CD14-positive monocyte (primary cell): ENCODE results near the gene KAZN. TPM values are rescaled to one million over a fixed set of nuclear protein-coding genes. Genes with fewer than 3 reads are reported as not detected.

Experiments
- DNase-seq, 3 donors: peaks; one replicate each; pipeline ENCODE4 v3.0.0-alpha.2; 2011 to 2022
- H2AFZ ChIP-seq: 2 replicates; pipeline ENCODE4 v1.6.0; 2012; ENCODE audit warnings: mild to moderate bottlenecking, low read depth, low read length, inconsistent platforms; ENCODE audit not compliant: insufficient read depth, poor library complexity, severe bottlenecking
- H3K27ac ChIP-seq, 2 donors: 1 replicate in 1 of 2; 2 replicates in 1 of 2; pipeline ENCODE4 v1.5.1; 2012 to 2013; ENCODE audit warnings: low read length in 2 of 2, control low read depth in 1 of 2, inconsistent platforms in 1 of 2, low read depth in 1 of 2, mild to moderate bottlenecking in 1 of 2
- H3K27me3 ChIP-seq, 2 donors: one replicate each; pipeline versions ENCODE4 v1.6.0 to v1.6.1; 2011 to 2013; ENCODE audit warnings: low read length in 2 of 2; ENCODE audit not compliant: control insufficient read depth in 2 of 2, insufficient read depth in 2 of 2
- H3K36me3 ChIP-seq, 2 donors: replicated peaks in 1 of 2; 1 replicate in 1 of 2; 2 replicates in 1 of 2; pipeline versions ENCODE4 v1.5.1 to v1.6.1; 2012 to 2013; ENCODE audit warnings: low read length in 2 of 2, control low read depth in 1 of 2, inconsistent platforms in 1 of 2, mild to moderate bottlenecking in 1 of 2; ENCODE audit not compliant: insufficient read depth in 2 of 2, control insufficient read depth in 1 of 2
- H3K4me1 ChIP-seq, 2 donors: 1 replicate in 1 of 2; 2 replicates in 1 of 2; pipeline versions ENCODE4 v1.5.1 to v1.6.1; 2012 to 2013; ENCODE audit warnings: low read length in 2 of 2, control low read depth in 1 of 2, inconsistent platforms in 1 of 2, mild to moderate bottlenecking in 1 of 2, moderate library complexity in 1 of 2; ENCODE audit not compliant: insufficient read depth in 2 of 2, control insufficient read depth in 1 of 2
- H3K4me2 ChIP-seq: replicated peaks from 2 replicates; pipeline ENCODE3; 2012; ENCODE audit warnings: low read length, moderate library complexity, mild to moderate bottlenecking; ENCODE audit not compliant: poor library complexity, severe bottlenecking; ENCODE audit errors: extremely low read depth
- H3K4me3 ChIP-seq, 3 experiments: fragments of 200-600 bp in 1 of 3; sonication (generic) in 1 of 3; replicated peaks in 1 of 3; 1 replicate in 2 of 3; 2 replicates in 1 of 3; pipeline ENCODE4 v1.5.1; 2011 to 2013; ENCODE audit warnings: low read length in 3 of 3, mild to moderate bottlenecking in 3 of 3, control low read depth in 2 of 3, low read depth in 2 of 3, inconsistent platforms in 1 of 3, moderate library complexity in 1 of 3
- H3K79me2 ChIP-seq: 2 replicates; pipeline ENCODE4 v1.6.0; 2012; ENCODE audit warnings: mild to moderate bottlenecking, control low read depth, inconsistent platforms, low read length, moderate library complexity; ENCODE audit not compliant: insufficient read depth
- H3K9ac ChIP-seq: 2 replicates; pipeline ENCODE4 v1.6.0; 2017; ENCODE audit warnings: low read length, mild to moderate bottlenecking; ENCODE audit not compliant: insufficient read depth, poor library complexity, severe bottlenecking
- H3K9me3 ChIP-seq, 2 donors: replicated peaks in 1 of 2; 1 replicate in 1 of 2; 2 replicates in 1 of 2; pipeline versions ENCODE4 v1.5.1 to v1.6.1; 2012 to 2013; ENCODE audit warnings: low read length in 2 of 2, control low read depth in 1 of 2; ENCODE audit not compliant: control insufficient read depth in 1 of 2, insufficient read depth in 1 of 2
- H4K20me1 ChIP-seq: 2 replicates; pipeline ENCODE4 v1.6.0; 2012; ENCODE audit warnings: mild to moderate bottlenecking, low read length, control low read depth, moderate library complexity; ENCODE audit not compliant: insufficient read depth
- H3K27ac Mint-ChIP-seq, 7 donors: one replicate each; pipeline ENCODE4 v1.8.0; 2020; ENCODE audit warnings: mild to moderate bottlenecking in 7 of 7, mixed read lengths in 7 of 7, moderate library complexity in 6 of 7, inconsistent platforms in 2 of 7
- H3K27me3 Mint-ChIP-seq, 3 donors: one replicate each; pipeline ENCODE4 v1.8.0; 2021 to 2022; ENCODE audit warnings: low read depth in 3 of 3, mild to moderate bottlenecking in 3 of 3, mixed read lengths in 3 of 3, moderate library complexity in 3 of 3, inconsistent platforms in 1 of 3
- H3K36me3 Mint-ChIP-seq, 2 donors: one replicate each; pipeline ENCODE4 v1.8.0; 2020; ENCODE audit warnings: mixed read lengths in 2 of 2, inconsistent platforms in 1 of 2, mild to moderate bottlenecking in 1 of 2
- H3K4me1 Mint-ChIP-seq: one replicate; pipeline ENCODE4 v1.8.0; 2020; ENCODE audit warnings: mild to moderate bottlenecking, mixed read lengths
- H3K4me3 Mint-ChIP-seq, 2 donors: one replicate each; pipeline ENCODE4 v1.8.0; 2020; ENCODE audit warnings: mild to moderate bottlenecking in 2 of 2, mixed read lengths in 2 of 2, moderate library complexity in 1 of 2
- H3K9me3 Mint-ChIP-seq, 7 donors: one replicate each; pipeline ENCODE4 v1.8.0; 2020 to 2022; ENCODE audit warnings: mixed read lengths in 7 of 7, mild to moderate bottlenecking in 6 of 7, moderate library complexity in 6 of 7, inconsistent platforms in 2 of 7
- CTCF ChIP-seq: fragments of 200-600 bp; IDR thresholded peaks from one replicate; pipeline ENCODE4 v1.8.0; 2022; ENCODE audit warnings: antibody characterized with exemption, mild to moderate bottlenecking
- WGBS: methylation state at CpG from one replicate; pipeline ENCODE4 v1.1.5; 2013; ENCODE audit warnings: missing lambda C conversion rate; ENCODE audit not compliant: insufficient coverage; 5-methylcytosine and 5-hydroxymethylcytosine counted together
- intact Hi-C, 2 donors: fragments of 100-400 bp; cut with micrococcal nuclease; formaldehyde crosslinking; loops; one replicate each; pipeline versions ENCODE4 v1.15.0 to v1.15.1; 2023
- polyA plus RNA-seq, 3 donors: library from polyadenylated mRNA; depleted of rRNA in 1 of 3; unstranded in 2 of 3; stranded (reverse) in 1 of 3; fragments of 300-500 nt in 2 of 3; fragments of >200 nt in 1 of 3; fragmentation: Illumina TruSeq in 2 of 3; gene quantifications; 1 replicate in 2 of 3; 2 replicates in 1 of 3; pipeline ENCODE4 v1.2.3, GENCODE V29; 2012 to 2021

Gene KAZN
- polyA plus RNA-seq, 3 donors = not detected

DNA sequence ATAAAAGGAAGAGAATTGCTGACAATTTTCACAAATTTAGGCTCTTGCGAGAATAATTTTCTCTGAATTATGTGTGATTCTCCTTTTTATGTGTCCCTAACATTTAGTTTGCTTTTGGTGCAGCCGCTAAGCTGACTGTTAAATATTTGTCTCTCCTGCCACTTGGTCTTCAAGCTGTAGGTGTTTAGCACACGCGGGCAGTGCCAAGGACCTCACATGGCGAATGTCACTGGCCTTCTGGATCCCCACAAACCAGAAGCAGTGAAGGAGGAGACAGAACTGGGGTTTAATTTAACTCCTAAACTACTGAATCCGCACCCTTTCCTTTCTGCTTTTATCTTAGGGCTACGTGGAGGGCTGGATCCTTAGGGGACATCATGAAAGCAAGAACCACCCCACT is 120.0 kb downstream of the KAZN start:
- peaks cover 1 to 7% (median 6%) of the 10 kb centered on the region in 3 donors for H3K27me3 Mint-ChIP-seq
- H3K4me1 Mint-ChIP-seq = peaks cover 12% of the 10 kb centered on the region
- H3K9me3 Mint-ChIP-seq = peaks cover 0 to 13% (median 6%) of the 10 kb centered on the region in 7 donors
- no peak overlapping the region for H2AFZ ChIP-seq
- H3K27ac Mint-ChIP-seq = no peak overlapping the region
- TF ChIP-seq CTCF = no peak
- no peak overlapping the region for H3K27ac ChIP-seq
- intact Hi-C loops = no loop called here
- H3K27me3 ChIP-seq = no peaks in the 10 kb centered on the region
- H3K36me3 Mint-ChIP-seq = no peaks in the 10 kb centered on the region
- H3K4me1 ChIP-seq = no peaks in the 10 kb centered on the region
- DNase-seq = no peak
- no peaks in the 10 kb centered on the region for H3K79me2 ChIP-seq
- no peak overlapping the region for H3K4me3 ChIP-seq
- WGBS = 95% methylated on average over 3 of the region's 7 CpGs
- no peaks in the 10 kb centered on the region for H4K20me1 ChIP-seq
- no peak overlapping the region for H3K4me2 ChIP-seq
- no peak overlapping the region for H3K9ac ChIP-seq
- H3K9me3 ChIP-seq = no peaks in the 10 kb centered on the region
- no peak overlapping the region for H3K4me3 Mint-ChIP-seq
- H3K36me3 ChIP-seq = no peaks in the 10 kb centered on the region

DNA sequence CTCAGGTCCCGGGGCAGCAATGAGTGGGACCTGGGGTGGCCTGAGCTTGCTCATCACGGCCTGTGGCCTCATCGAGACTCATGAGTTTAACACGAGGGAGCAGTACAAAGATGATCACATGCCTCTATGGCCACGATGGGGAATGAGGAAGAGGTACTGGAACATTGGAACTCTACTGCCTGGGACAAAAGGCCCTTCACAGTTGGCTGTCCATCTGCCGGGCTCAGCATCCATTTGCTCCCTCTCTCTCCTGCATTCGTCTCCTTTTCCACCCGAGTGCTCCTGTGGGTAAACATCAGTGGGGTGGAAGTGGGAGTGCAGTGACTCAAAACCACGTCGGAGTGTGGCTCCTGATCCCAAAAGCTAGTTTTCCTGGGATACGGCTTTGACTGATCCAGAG is 124.9 kb downstream of the KAZN start:
- no peaks in the 10 kb centered on the region for H3K9me3 ChIP-seq
- no peaks in the 10 kb centered on the region for H3K36me3 ChIP-seq
- H3K27ac Mint-ChIP-seq = no peak overlapping the region
- H3K27me3 ChIP-seq = no peaks in the 10 kb centered on the region
- H3K9ac ChIP-seq = no peak overlapping the region
- no peak overlapping the region for H3K27ac ChIP-seq
- H3K79me2 ChIP-seq = no peaks in the 10 kb centered on the region
- H2AFZ ChIP-seq = no peak overlapping the region
- intact Hi-C loops = no loop called here
- H3K4me1 ChIP-seq = no peaks in the 10 kb centered on the region
- 82% methylated on average over 6 of the region's 11 CpGs for WGBS
- H3K4me2 ChIP-seq = no peak overlapping the region
- H3K4me1 Mint-ChIP-seq = peaks cover 4% of the 10 kb centered on the region
- no peak overlapping the region for H3K4me3 Mint-ChIP-seq
- H3K4me3 ChIP-seq = no peak overlapping the region
- TF ChIP-seq CTCF = no peak
- H3K36me3 Mint-ChIP-seq = no peaks in the 10 kb centered on the region
- no peak for DNase-seq
- peaks cover 0 to 13% (median 6%) of the 10 kb centered on the region in 7 donors for H3K9me3 Mint-ChIP-seq
- no peaks in the 10 kb centered on the region for H4K20me1 ChIP-seq
- peaks cover 4 to 5% (median 5%) of the 10 kb centered on the region in 3 donors for H3K27me3 Mint-ChIP-seq
